A673 (cell line): Measurements from ENCODE around the gene AGAP5.

ENCODE experiments used
- EZH2 ChIP-seq: fragments of 200-600 bp; sonication (generic); IDR thresholded peaks from 2 replicates; pipeline ENCODE4 v1.6.1; 2017; ENCODE audit warnings: borderline replicate concordance, low read depth, mild to moderate bottlenecking, mixed read lengths, antibody characterized with exemption, low read length; ENCODE audit not compliant: poor library complexity, severe bottlenecking
- TF ChIP-seq, protein P1 (sequence below): fragments of 300-800, 200-600 bp; sonication (generic); conservative IDR thresholded peaks from 2 replicates; pipeline ENCODE4 v1.5.1; 2017; ENCODE audit warnings: low read depth, mild to moderate bottlenecking, antibody characterized with exemption, low read length, moderate library complexity, mixed read lengths

- TF ChIP-seq, protein P1, sequence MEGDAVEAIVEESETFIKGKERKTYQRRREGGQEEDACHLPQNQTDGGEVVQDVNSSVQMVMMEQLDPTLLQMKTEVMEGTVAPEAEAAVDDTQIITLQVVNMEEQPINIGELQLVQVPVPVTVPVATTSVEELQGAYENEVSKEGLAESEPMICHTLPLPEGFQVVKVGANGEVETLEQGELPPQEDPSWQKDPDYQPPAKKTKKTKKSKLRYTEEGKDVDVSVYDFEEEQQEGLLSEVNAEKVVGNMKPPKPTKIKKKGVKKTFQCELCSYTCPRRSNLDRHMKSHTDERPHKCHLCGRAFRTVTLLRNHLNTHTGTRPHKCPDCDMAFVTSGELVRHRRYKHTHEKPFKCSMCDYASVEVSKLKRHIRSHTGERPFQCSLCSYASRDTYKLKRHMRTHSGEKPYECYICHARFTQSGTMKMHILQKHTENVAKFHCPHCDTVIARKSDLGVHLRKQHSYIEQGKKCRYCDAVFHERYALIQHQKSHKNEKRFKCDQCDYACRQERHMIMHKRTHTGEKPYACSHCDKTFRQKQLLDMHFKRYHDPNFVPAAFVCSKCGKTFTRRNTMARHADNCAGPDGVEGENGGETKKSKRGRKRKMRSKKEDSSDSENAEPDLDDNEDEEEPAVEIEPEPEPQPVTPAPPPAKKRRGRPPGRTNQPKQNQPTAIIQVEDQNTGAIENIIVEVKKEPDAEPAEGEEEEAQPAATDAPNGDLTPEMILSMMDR: no peak
- no peak for TF ChIP-seq EZH2
Observed at GRCh38 chr10:73743905-73744663, 46.2 kb upstream of the AGAP5 start, which contains the start of gene SEC24C.
